Neuronal stem cell (in vitro differentiated cells): Measurements from ENCODE around the gene AFAP1L2.

ENCODE experiments used
- DNase-seq: peaks from one replicate; pipeline ENCODE4 v3.0.0-alpha.2; 2013; ENCODE audit warnings: low spot score
- H2AFZ ChIP-seq: one replicate; pipeline ENCODE4 v1.6.1; 2013; ENCODE audit warnings: mild to moderate bottlenecking, low read length, inconsistent platforms
- H2AK5ac ChIP-seq: 2 replicates; pipeline ENCODE4 v1.6.1; 2013; ENCODE audit warnings: low read depth, mild to moderate bottlenecking, inconsistent platforms, low read length, moderate library complexity, mixed read lengths
- H2BK120ac ChIP-seq: 2 replicates; pipeline ENCODE4 v1.6.1; 2013; ENCODE audit warnings: low read depth, mild to moderate bottlenecking, inconsistent platforms, low read length, moderate library complexity, mixed read lengths
- H2BK12ac ChIP-seq: one replicate; pipeline ENCODE4 v1.6.1; 2013; ENCODE audit warnings: low read length, inconsistent platforms
- H2BK15ac ChIP-seq: 2 replicates; pipeline ENCODE4 v1.6.1; 2013; ENCODE audit warnings: mild to moderate bottlenecking, low read length, inconsistent platforms, mixed read lengths
- H2BK5ac ChIP-seq: one replicate; pipeline ENCODE4 v1.6.1; 2013; ENCODE audit warnings: inconsistent platforms, mild to moderate bottlenecking, low read length, moderate library complexity
- H3K14ac ChIP-seq: one replicate; pipeline ENCODE4 v1.6.1; 2013; ENCODE audit warnings: low read length, inconsistent platforms
- H3K18ac ChIP-seq: 2 replicates; pipeline ENCODE4 v1.6.1; 2013; ENCODE audit warnings: low read length, inconsistent platforms
- H3K23ac ChIP-seq: 2 replicates; pipeline ENCODE4 v1.6.1; 2013; ENCODE audit warnings: low read depth, mild to moderate bottlenecking, mixed read lengths, low read length, inconsistent platforms; ENCODE audit not compliant: poor library complexity
- H3K27ac ChIP-seq: replicated peaks from 3 replicates; pipeline ENCODE4 v1.5.1; 2013; ENCODE audit warnings: low read length, inconsistent platforms
- H3K27me3 ChIP-seq, 3 experiments: 2 replicates each; pipeline ENCODE4 v1.6.1; 2013; ENCODE audit warnings: low read length in 3 of 3, mild to moderate bottlenecking in 2 of 3, inconsistent platforms in 1 of 3, low read depth in 1 of 3, mixed read lengths in 1 of 3, moderate library complexity in 1 of 3; ENCODE audit not compliant: control insufficient read depth in 3 of 3, insufficient read depth in 3 of 3
- H3K36me3 ChIP-seq, 2 donors: replicated peaks in 1 of 2; 2 replicates each; pipeline ENCODE4 v1.6.1; 2013; ENCODE audit warnings: low read length in 2 of 2; ENCODE audit not compliant: control insufficient read depth in 2 of 2, insufficient read depth in 2 of 2
- H3K4ac ChIP-seq: 2 replicates; pipeline ENCODE4 v1.6.1; 2013; ENCODE audit warnings: inconsistent platforms, mild to moderate bottlenecking, low read length, moderate library complexity
- H3K4me1 ChIP-seq, 2 donors: 1 replicate in 1 of 2; 2 replicates in 1 of 2; pipeline ENCODE4 v1.6.1; 2013; ENCODE audit warnings: low read length in 2 of 2, low read depth in 1 of 2; ENCODE audit not compliant: control insufficient read depth in 2 of 2, insufficient read depth in 1 of 2
- H3K4me2 ChIP-seq: one replicate; pipeline ENCODE4 v1.6.1; 2013; ENCODE audit warnings: mild to moderate bottlenecking, low read length, inconsistent platforms; ENCODE audit not compliant: insufficient read depth, poor library complexity, severe bottlenecking
- H3K4me3 ChIP-seq, 2 donors: 2 replicates each; pipeline ENCODE4 v1.5.1; 2013; ENCODE audit warnings: low read length in 2 of 2, mild to moderate bottlenecking in 2 of 2, inconsistent platforms in 1 of 2, moderate library complexity in 1 of 2
- H3K79me1 ChIP-seq: one replicate; pipeline ENCODE4 v1.6.1; 2013; ENCODE audit warnings: low read depth, mild to moderate bottlenecking, inconsistent platforms, low read length, moderate library complexity
- H3K9ac ChIP-seq: one replicate; pipeline ENCODE4 v1.6.1; 2013; ENCODE audit warnings: mild to moderate bottlenecking, low read depth, low read length, inconsistent platforms; ENCODE audit not compliant: poor library complexity
- H3K9me3 ChIP-seq, 2 donors: replicated peaks in 1 of 2; 2 replicates each; pipeline versions ENCODE3 to v1.6.1; 2013; ENCODE audit warnings: low read length in 2 of 2, mild to moderate bottlenecking in 2 of 2, inconsistent platforms in 1 of 2, low read depth in 1 of 2, mixed read lengths in 1 of 2, moderate library complexity in 1 of 2; ENCODE audit not compliant: control insufficient read depth in 2 of 2, insufficient read depth in 1 of 2
- H4K8ac ChIP-seq: one replicate; pipeline ENCODE4 v1.6.1; 2013; ENCODE audit warnings: low read depth, mild to moderate bottlenecking, inconsistent platforms, low read length, moderate library complexity
- H4K91ac ChIP-seq: one replicate; pipeline ENCODE4 v1.6.1; 2013; ENCODE audit warnings: low read length, low read depth, mild to moderate bottlenecking, inconsistent platforms; ENCODE audit not compliant: poor library complexity
- whole genome bisulfite sequencing, 2 donors: extraction: QIAGEN DNeasy Blood & Tissue Kit; methylation state at CpG; one replicate each; pipeline ENCODE4 v1.1.7; 2013; ENCODE audit warnings: missing lambda C conversion rate in 2 of 2, mixed read lengths in 1 of 2; ENCODE audit not compliant: insufficient read length in 2 of 2, insufficient replicate concordance in 1 of 2; ENCODE audit errors: extremely low coverage in 2 of 2; 5-methylcytosine and 5-hydroxymethylcytosine counted together

AFAP1L2 gene

DNA sequence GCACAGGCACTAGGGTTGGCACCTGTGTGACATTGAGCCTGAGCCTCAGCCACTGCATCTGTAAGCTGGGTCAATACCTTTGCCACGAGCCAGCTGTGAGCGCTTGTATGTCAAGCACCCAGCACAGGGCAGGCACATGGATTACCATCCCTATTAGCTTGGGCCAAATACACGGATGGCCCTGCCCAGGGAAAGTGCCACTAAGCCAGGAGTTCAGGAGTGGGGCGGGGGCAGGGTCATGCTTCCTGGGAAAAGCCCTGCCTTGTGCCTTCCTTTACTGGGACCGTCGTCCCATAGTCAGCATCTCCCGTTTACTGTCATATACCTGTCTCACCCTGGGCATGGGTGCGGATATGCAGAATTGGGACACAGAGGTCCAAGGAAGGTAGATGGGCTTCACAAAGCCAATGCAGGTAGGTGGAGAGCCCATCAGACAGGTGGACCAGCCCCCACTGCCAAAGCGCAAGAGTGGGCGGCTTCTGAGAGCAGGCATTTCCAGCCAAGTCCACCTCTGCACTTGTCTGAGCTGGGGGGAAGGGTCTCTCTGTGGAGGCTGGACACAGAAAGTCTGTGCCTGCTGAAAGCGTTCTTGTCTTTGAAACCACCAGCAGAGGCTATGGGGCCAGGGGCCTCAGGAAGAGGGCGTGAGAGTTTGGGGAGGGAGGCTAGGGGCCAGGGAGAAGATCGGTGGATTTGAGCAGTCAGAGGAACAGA is 92.6 kb downstream of the AFAP1L2 start:
- Histone ChIP-seq H2AFZ (no peak overlapping the region), H2BK12ac (no peak overlapping the region), H3K4me1 (peaks cover 15 to 19% of the 10 kb centered on the region in 2 donors), H3K9me3 (no peaks in the 10 kb centered on the region), H2BK15ac (no peak overlapping the region), H3K14ac (peak overlapping the region; percentile 32), H2BK5ac (no peak overlapping the region), H2AK5ac (no peak overlapping the region), H3K79me1 (no peaks in the 10 kb centered on the region), H3K23ac (no peak overlapping the region), H3K9ac (no peak overlapping the region), H4K91ac (no peak overlapping the region), H3K4ac (no peak overlapping the region), H4K8ac (no peak overlapping the region), H3K36me3 (no peaks in the 10 kb centered on the region), H3K27ac (no peak overlapping the region), H2BK120ac (no peak overlapping the region), H3K18ac (peak overlapping the region; percentile 32), H3K4me3 (no peak overlapping the region), H3K4me2 (no peak overlapping the region), H3K27me3 (no peaks in the 10 kb centered on the region)
- no peak for DNase-seq
- no CpG with 5 or more reads among the region's 13 CpGs for WGBS, 2 donors

- DNase-seq, result no peak
- Histone ChIP-seq H3K4me2 (no peak overlapping the region), H3K14ac (no peak overlapping the region), H2AFZ (no peak overlapping the region), H2BK12ac (no peak overlapping the region), H3K4me3 (no peak overlapping the region), H4K91ac (no peak overlapping the region), H4K8ac (no peak overlapping the region), H3K9ac (no peak overlapping the region), H3K4me1 (peaks cover 14 to 18% of the 10 kb centered on the region in 2 donors), H3K36me3 (no peaks in the 10 kb centered on the region), H2BK15ac (no peak overlapping the region), H2BK5ac (no peak overlapping the region), H2AK5ac (no peak overlapping the region), H3K27ac (no peak overlapping the region), H3K27me3 (no peaks in the 10 kb centered on the region), H3K23ac (no peak overlapping the region), H3K9me3 (no peaks in the 10 kb centered on the region), H3K18ac (peak overlapping the region; percentile 66), H3K4ac (no peak overlapping the region), H2BK120ac (no peak overlapping the region), H3K79me1 (no peaks in the 10 kb centered on the region)
- WGBS, 2 donors, result no CpG with 5 or more reads among the region's 6 CpGs
Observed at GRCh38 chr10:114311023-114311422, 93.3 kb downstream of the AFAP1L2 start.

- Histone ChIP-seq H2BK5ac (no peak overlapping the region), H4K91ac (peak overlapping the region; percentile 11), H3K36me3 (no peaks in the 10 kb centered on the region), H3K18ac (peak overlapping the region; percentile 87), H3K4me1 (peaks cover 13 to 17% of the 10 kb centered on the region in 2 donors), H2AFZ (peak overlapping the region; percentile 5), H3K4me3 (no peak overlapping the region), H3K9me3 (no peaks in the 10 kb centered on the region), H2BK15ac (peak overlapping the region; percentile 47), H2AK5ac (peak overlapping the region; percentile 60), H4K8ac (peak overlapping the region; percentile 78), H2BK12ac (peak overlapping the region; percentile 80), H3K27me3 (no peaks in the 10 kb centered on the region), H3K27ac (no peak overlapping the region), H3K4ac (no peak overlapping the region), H3K4me2 (no peak overlapping the region), H3K14ac (no peak overlapping the region), H2BK120ac (no peak overlapping the region), H3K9ac (peak overlapping the region; percentile 18), H3K23ac (peak overlapping the region; percentile 28), H3K79me1 (no peaks in the 10 kb centered on the region)
- WGBS, 2 donors, result no CpG with 5 or more reads among the region's 10 CpGs
- no peak for DNase-seq
Observed at GRCh38 chr10:114310346-114310745, 94.0 kb downstream of the AFAP1L2 start.

DNA sequence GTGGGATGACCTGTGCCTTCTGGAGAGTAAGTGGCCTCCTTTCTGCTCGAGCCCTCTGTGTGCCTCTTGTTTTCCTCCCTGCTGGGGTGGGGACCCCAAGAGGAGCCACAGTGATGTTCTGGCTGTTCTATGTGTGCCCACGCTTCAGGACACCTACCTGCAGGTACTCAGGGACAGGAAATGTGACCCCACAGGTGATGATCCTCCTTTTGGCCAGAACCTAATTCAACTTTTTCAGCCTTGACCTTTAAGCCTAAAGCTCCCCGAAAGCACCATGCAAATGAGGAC is 95.0 kb downstream of the AFAP1L2 start:
- Histone ChIP-seq H2BK12ac (no peak overlapping the region), H3K4me3 (no peak overlapping the region), H3K18ac (no peak overlapping the region), H3K9me3 (no peaks in the 10 kb centered on the region), H4K91ac (no peak overlapping the region), H2BK15ac (peak overlapping the region; percentile 7), H3K27me3 (no peaks in the 10 kb centered on the region), H2AK5ac (peak overlapping the region; percentile 71), H3K23ac (no peak overlapping the region), H3K79me1 (no peaks in the 10 kb centered on the region), H3K36me3 (no peaks in the 10 kb centered on the region), H3K14ac (no peak overlapping the region), H3K27ac (no peak overlapping the region), H2AFZ (no peak overlapping the region), H3K4ac (no peak overlapping the region), H3K9ac (no peak overlapping the region), H2BK120ac (no peak overlapping the region), H2BK5ac (peak overlapping the region; percentile 36), H4K8ac (peak overlapping the region; percentile 32), H3K4me2 (no peak overlapping the region), H3K4me1 (peaks cover 13 to 21% of the 10 kb centered on the region in 2 donors)
- WGBS, 2 donors, result no CpG with 5 or more reads among the region's 3 CpGs
- DNase-seq, result no peak
